Fibroblast of lung (primary cell): ENCODE data around the gene RND3. TPM values are rescaled to one million over a fixed set of nuclear protein-coding genes. Genes with fewer than 3 reads are reported as not detected.

Experiments
- DNase-seq, 2 donors: peaks; one replicate each; pipeline versions ENCODE4 v3.0.0 to v3.0.0-alpha.2; 2010; ENCODE audit warnings: low read depth in 2 of 2
- H2AFZ ChIP-seq: 2 replicates; pipeline ENCODE4 v1.5.1; 2012; ENCODE audit warnings: low read length, control low read depth, inconsistent platforms
- H3K27ac ChIP-seq: 2 replicates; pipeline ENCODE4 v1.5.1; 2011; ENCODE audit warnings: low read length, control low read depth; ENCODE audit not compliant: insufficient read depth
- H3K27me3 ChIP-seq: 2 replicates; pipeline ENCODE4 v1.5.1; 2011; ENCODE audit warnings: mild to moderate bottlenecking, low read length; ENCODE audit not compliant: control insufficient read depth, insufficient read depth
- H3K36me3 ChIP-seq: 2 replicates; pipeline ENCODE4 v1.5.1; 2011; ENCODE audit warnings: low read length; ENCODE audit not compliant: control insufficient read depth, insufficient read depth
- H3K4me1 ChIP-seq: 2 replicates; pipeline ENCODE4 v1.5.1; 2011; ENCODE audit warnings: low read length; ENCODE audit not compliant: control insufficient read depth, insufficient read depth; ENCODE audit errors: extremely low read depth
- H3K4me2 ChIP-seq: 2 replicates; pipeline ENCODE4 v1.5.1; 2011; ENCODE audit warnings: low read length, control low read depth; ENCODE audit not compliant: insufficient read depth; ENCODE audit errors: extremely low read depth
- H3K4me3 ChIP-seq, 4 experiments: fragments of 200-600 bp in 1 of 4; sonication (generic) in 1 of 4; replicated peaks in 1 of 4; 2 replicates each; pipeline ENCODE4 v1.5.1; 2011 to 2016; ENCODE audit warnings: low read length in 4 of 4, low read depth in 3 of 4, mild to moderate bottlenecking in 3 of 4, control low read depth in 2 of 4, inconsistent platforms in 1 of 4, mixed read lengths in 1 of 4; ENCODE audit not compliant: insufficient read depth in 1 of 4; ENCODE audit errors: control extremely low read depth in 1 of 4
- H3K79me2 ChIP-seq: 2 replicates; pipeline ENCODE4 v1.5.1; 2012; ENCODE audit warnings: mild to moderate bottlenecking, low read length, inconsistent platforms; ENCODE audit not compliant: control insufficient read depth, insufficient read depth
- H3K9ac ChIP-seq: 2 replicates; pipeline ENCODE4 v1.5.1; 2011; ENCODE audit warnings: mild to moderate bottlenecking, low read length, control low read depth; ENCODE audit not compliant: insufficient read depth
- H3K9me3 ChIP-seq: 2 replicates; pipeline ENCODE4 v1.5.1; 2012; ENCODE audit warnings: low read depth, low read length; ENCODE audit not compliant: control insufficient read depth, insufficient read depth
- H4K20me1 ChIP-seq: 2 replicates; pipeline ENCODE4 v1.5.1; 2011; ENCODE audit warnings: low read length; ENCODE audit not compliant: control insufficient read depth, insufficient read depth; ENCODE audit errors: extremely low read depth
- EZH2 ChIP-seq: IDR thresholded peaks from 2 replicates; pipeline ENCODE4 v1.5.1; 2012; ENCODE audit warnings: low read length, control low read depth, mild to moderate bottlenecking; ENCODE audit errors: missing control alignments
- polyA plus RNA-seq, 2 donors: library from polyadenylated mRNA; depleted of rRNA in 1 of 2; stranded (reverse) in 1 of 2; unstranded in 1 of 2; fragments of >200 nt; gene quantifications; 2 replicates each; pipeline ENCODE4 v1.2.1, GENCODE V29; 2011 to 2012; ENCODE audit warnings: missing spikeins in 1 of 2
- total RNA-seq: library from RNA; depleted of rRNA; stranded (reverse); fragments of >200 nt; gene quantifications from 2 replicates; pipeline ENCODE4 v1.2.1, GENCODE V29; 2014
- TF ChIP-seq, protein P1 (sequence below), 2 donors: IDR thresholded peaks in 1 of 2; conservative IDR thresholded peaks in 1 of 2; 1 replicate in 1 of 2; 2 replicates in 1 of 2; pipeline ENCODE4 v1.5.1; 2011 to 2012; ENCODE audit warnings: low read length in 2 of 2, control low read depth in 1 of 2, inconsistent platforms in 1 of 2, low read depth in 1 of 2, mild to moderate bottlenecking in 1 of 2

The RND3 gene
- total and polyA plus RNA-seq, 2 donors (not counting 1 experiment from before 2014, with no cell fraction given): 363 to 1,405 TPM

DNA sequence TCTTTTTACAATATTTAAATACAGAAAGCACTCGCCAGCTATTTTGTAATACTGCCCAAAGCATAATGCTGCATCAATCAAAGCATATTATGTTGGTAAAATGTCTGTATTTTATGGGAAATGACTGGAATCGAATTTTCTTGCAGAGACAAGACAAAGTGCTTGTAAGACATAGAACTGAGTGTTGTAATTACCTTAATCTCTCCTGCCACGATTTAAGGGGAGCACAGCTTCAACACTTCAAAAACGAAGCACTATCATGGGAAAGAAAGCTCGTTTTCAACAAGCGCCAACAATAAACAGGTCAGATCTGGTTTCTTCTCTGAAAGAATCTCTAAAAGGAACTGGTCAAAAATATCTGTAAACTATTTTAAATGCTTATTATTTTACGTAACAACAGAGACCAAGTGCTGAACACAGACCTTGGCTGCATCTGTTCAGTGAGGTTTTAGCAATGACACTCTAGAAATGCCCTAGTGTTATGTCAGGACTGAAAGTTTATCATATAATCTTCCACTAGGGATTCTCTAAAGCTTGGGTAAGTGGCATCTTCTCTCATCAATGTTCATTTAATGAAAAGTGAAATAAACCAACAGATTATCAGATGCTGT lies 19.0 kb downstream of the RND3 start:
- no peak overlapping the region for H3K9ac ChIP-seq
- no peaks in the 10 kb centered on the region for H4K20me1 ChIP-seq
- H3K4me2 ChIP-seq: no peak overlapping the region
- H3K36me3 ChIP-seq: peaks cover 15% of the 10 kb centered on the region
- TF ChIP-seq, protein P1, sequence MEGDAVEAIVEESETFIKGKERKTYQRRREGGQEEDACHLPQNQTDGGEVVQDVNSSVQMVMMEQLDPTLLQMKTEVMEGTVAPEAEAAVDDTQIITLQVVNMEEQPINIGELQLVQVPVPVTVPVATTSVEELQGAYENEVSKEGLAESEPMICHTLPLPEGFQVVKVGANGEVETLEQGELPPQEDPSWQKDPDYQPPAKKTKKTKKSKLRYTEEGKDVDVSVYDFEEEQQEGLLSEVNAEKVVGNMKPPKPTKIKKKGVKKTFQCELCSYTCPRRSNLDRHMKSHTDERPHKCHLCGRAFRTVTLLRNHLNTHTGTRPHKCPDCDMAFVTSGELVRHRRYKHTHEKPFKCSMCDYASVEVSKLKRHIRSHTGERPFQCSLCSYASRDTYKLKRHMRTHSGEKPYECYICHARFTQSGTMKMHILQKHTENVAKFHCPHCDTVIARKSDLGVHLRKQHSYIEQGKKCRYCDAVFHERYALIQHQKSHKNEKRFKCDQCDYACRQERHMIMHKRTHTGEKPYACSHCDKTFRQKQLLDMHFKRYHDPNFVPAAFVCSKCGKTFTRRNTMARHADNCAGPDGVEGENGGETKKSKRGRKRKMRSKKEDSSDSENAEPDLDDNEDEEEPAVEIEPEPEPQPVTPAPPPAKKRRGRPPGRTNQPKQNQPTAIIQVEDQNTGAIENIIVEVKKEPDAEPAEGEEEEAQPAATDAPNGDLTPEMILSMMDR (conservative IDR thresholded peaks at IDR 0.05 in 1 of 2, IDR thresholded peaks at IDR 0.05 in 1 of 2; ENCODE audit: low read depth in 1 of 2, low read length in 2 of 2): no peak
- no peak for TF ChIP-seq EZH2
- peak in 1 of 2 donors; percentile 14 for DNase-seq
- H3K4me3 ChIP-seq: peak overlapping the region in 1 of 4 experiments; percentile 17
- H2AFZ ChIP-seq: no peak overlapping the region
- no peaks in the 10 kb centered on the region for H3K27me3 ChIP-seq
- no peaks in the 10 kb centered on the region for H3K9me3 ChIP-seq
- peak overlapping the region; percentile 39 for H3K27ac ChIP-seq
- H3K4me1 ChIP-seq: peaks cover 35% of the 10 kb centered on the region
- H3K79me2 ChIP-seq: peaks cover 47% of the 10 kb centered on the region

DNA sequence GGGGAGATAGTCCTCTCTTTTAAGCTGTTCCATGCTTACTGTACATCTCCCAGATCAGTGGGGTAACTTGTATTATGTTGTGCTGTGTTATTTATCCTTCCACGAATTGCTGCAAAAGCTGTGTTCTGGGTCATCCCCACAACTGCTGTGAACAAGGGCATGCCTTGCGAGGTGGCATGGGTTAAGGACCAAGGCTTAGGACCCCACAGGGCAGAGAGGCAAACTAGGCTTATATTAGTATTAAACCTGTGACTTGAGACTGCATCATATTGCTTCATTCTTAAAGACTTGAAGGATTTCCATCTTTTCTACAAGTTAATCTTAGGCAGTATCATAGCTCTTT lies 19.9 kb downstream of the RND3 start:
- H3K36me3 ChIP-seq: peaks cover 13% of the 10 kb centered on the region

DNA sequence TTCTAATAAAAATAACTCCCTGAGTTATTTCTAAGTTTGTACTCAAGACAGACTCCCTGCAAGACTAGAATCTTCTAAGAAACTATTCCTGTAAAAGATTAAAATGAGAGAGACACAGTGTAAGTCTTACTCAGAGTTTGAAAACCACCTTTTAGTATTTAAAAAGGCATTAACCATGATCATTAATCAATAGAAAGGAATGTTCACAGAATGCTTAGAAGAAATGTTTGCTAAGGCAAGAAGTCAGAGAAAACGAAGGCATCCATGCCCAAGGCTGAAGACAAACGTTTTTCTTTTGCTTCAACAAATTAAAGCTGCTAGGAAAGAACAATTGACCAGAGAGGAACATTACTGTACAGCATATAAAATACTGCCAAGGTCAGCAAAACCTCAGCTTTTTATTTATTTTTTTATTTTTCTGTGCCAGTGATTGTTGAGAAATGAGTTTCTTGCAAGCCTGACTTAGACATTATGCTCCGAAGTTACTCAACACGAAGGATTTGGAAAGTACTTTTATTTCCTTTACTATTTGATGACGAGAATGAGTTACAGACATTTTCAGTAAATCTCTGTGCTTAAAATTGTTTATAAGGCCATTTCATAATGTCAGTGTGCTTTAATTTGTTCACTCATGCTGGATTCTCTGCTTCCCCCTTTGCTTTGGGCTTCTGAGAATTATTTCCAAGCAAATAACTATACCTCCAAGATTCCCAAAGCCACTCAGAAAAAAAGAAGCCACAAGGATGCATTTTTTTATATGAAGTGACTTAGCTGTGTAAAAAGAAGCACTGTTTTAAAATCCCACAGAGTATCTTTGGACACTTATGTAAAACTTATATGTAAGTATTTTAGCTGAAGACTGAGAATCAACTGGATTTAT lies 20.5 kb downstream of the RND3 start:
- peaks cover 28% of the 10 kb centered on the region for H3K4me1 ChIP-seq
- H3K4me3 ChIP-seq: peak overlapping the region in 1 of 4 experiments; percentile 7
- H3K9ac ChIP-seq: no peak overlapping the region
- peak; percentile 89 to 94 for DNase-seq
- H3K27me3 ChIP-seq: no peaks in the 10 kb centered on the region
- H3K36me3 ChIP-seq: peaks cover 13% of the 10 kb centered on the region
- H2AFZ ChIP-seq: no peak overlapping the region
- TF ChIP-seq EZH2: no peak
- TF ChIP-seq, protein P1 (conservative IDR thresholded peaks at IDR 0.05 in 1 of 2, IDR thresholded peaks at IDR 0.05 in 1 of 2; ENCODE audit: low read depth in 1 of 2, low read length in 2 of 2): no peak
- H3K27ac ChIP-seq: peak overlapping the region; percentile 62
- H4K20me1 ChIP-seq: no peaks in the 10 kb centered on the region
- H3K9me3 ChIP-seq: no peaks in the 10 kb centered on the region
- H3K79me2 ChIP-seq: peaks cover 32% of the 10 kb centered on the region
- peak overlapping the region; percentile 73 for H3K4me2 ChIP-seq

More for the DNA sequence above, 19.9 kb downstream of the RND3 start:
- Histone ChIP-seq H3K9me3 (no peaks in the 10 kb centered on the region), H3K4me3 (no peak overlapping the region), H3K27me3 (no peaks in the 10 kb centered on the region), H3K79me2 (peaks cover 39% of the 10 kb centered on the region), H3K4me2 (peak overlapping the region; percentile 73), H3K4me1 (peaks cover 30% of the 10 kb centered on the region), H2AFZ (no peak overlapping the region), H4K20me1 (no peaks in the 10 kb centered on the region), H3K27ac (peak overlapping the region; percentile 62), H3K9ac (no peak overlapping the region)
- TF ChIP-seq EZH2: no peak
- TF ChIP-seq, protein P1 (conservative IDR thresholded peaks at IDR 0.05 in 1 of 2, IDR thresholded peaks at IDR 0.05 in 1 of 2; ENCODE audit: low read depth in 1 of 2, low read length in 2 of 2): no peak
- no peak for DNase-seq
